Limb (tissue), 2 donors: ENCODE data around the gene OTUD5.

Experiments used
- DNase-seq, 2 donors: peaks; one replicate each; pipeline ENCODE4 v3.0.0-alpha.2; 2016; ENCODE audit errors: extremely low spot score in 2 of 2

OTUD5 gene

DNA sequence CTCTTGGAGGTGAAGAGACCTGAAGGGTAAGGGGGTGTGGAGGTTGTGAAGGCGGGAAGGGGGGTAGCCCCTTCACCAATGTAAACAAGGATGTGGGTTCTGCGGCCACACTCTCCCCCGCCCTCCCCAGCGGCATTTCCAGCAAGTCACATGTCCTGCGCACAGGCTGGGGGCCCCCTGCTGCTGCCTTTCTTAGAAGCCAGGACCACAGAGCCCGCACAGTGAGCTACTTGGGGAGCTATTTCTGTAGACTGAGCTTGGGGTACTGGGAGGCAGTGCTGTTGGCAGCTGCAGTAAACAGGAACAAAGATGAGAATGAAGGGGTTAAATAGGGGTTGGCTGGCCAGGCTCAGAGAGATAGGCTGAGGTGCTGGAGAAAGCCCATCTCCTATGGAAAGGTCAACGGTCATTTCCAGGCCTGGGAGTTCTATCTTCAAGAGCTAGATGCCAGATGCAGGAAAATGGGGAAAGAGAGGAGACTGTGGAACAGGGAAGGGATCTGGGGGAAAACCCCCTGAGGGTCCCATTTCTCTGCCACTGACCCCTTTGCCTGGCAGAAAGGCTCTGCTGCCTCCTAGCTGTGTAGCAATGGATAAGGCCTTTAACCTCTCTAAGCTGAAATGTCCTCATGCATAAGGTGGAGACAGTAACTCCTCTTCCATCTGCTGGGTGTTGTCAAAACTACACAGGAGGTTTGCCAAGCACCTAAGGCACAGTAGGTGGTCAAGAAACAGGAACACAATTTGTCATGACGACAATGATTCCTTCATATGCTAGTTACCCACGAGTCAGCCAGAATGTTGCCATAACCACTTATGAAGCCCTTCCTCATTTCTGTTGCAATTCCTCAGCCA is 20.1 kb downstream of the OTUD5 start:
- peak in 1 of 2 donors; percentile 32 for DNase-seq

- no peak for DNase-seq
Measured at GRCh38 chrX:48936429-48937053, 20.9 kb downstream of the OTUD5 start.

DNA sequence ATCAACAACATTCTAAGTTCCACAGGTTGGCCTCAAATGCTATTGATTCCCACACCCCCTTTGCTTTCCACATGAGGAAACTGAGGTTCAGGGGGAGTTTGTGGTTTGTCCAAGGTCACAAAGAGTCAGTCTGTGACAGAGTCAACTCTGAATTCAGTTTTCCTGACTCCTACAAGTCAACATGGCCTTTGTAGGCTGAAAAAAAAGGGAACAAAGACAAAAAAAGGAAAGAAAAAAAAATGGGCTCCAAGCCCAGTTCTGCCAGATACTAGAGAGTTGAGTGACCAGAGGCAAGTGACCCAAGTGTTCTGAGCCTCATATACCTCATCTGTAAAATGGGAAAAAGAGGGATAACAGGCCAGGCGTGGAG is 22.1 kb downstream of the OTUD5 start:
- no peak for DNase-seq

DNA sequence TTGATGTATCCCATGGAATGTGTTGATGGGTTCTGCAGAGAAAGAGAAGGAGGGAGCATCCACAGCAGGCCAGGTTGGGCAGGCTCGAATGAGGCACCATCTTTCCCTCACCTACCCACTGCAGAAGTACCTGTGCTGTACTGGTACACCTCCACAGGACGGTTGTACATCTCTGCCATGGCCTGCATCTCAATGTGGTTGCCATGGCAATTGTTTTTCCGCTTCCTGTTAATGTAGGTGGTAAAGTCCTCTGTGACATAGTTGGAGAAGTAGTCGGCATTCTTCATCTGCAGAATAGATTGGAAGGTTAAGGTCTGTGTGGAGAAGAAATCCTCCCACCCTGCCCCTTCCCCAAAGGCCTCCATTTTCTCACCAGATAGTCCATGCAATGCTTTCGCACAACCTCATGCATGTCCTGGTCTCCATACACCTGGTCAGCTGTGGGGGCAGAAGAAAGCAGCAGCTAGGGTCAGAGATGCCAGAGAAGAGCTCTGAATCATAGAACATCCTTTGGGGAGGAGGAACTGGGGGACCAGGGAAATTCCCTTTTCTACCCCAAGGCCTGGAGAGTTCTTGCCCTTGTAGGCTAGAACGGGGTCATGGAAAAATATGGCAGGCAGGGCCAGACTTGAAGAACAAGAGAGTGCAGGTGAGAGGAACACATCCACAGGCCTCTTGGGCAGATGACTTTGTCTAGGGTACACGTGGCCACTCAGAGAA is 22.7 kb downstream of the OTUD5 start:
- DNase-seq: no peak

- DNase-seq: no peak
Measured at GRCh38 chrX:48933757-48934156, 23.6 kb downstream of the OTUD5 start.

GRCh38 chrX:48927736-48928382 is 29.5 kb downstream of the OTUD5 start:
- DNase-seq: no peak

DNA sequence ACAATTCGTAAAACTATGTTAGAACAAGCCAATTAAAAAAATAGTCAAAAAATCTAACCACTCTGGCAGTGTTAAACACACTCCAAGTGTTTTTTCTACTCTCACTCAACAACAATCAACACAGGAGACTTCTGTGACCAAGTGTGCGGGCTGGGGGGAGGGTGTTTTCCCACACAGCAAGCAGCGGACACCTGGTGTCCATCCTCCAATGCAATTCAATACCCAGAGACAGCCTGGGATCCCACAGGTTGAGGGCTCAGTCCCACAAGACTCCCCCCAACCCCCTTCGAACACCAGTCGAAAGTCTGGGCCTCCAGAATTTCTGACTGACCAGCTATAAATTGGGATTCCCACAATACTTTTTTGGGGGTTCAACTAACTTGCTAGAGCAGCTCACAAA is 30.3 kb downstream of the OTUD5 start:
- no peak for DNase-seq

DNA sequence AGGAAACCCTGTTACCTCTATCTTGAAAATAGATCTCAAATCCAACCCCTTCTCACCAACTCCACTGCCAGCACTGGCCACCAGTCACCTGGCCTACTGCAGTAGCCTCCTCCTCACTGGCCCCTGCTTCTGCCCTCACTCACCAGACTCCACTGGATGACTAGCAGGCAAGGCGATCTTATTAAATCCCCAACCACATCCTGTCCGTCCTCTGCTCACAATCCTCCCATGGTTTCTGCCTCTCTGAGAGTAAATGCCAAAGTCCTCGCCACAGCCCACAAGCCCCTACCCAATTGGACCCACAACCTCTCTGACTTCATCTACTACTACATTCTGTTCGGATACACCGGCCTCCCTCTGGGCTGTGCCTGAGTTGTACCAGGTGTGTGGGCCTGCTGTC is 33.1 kb downstream of the OTUD5 start:
- no peak for DNase-seq

- DNase-seq: no peak
Measured at GRCh38 chrX:48923771-48924170, 33.6 kb downstream of the OTUD5 start.

- no peak for DNase-seq
Measured at GRCh38 chrX:48920718-48921104, 36.7 kb downstream of the OTUD5 start.

DNA sequence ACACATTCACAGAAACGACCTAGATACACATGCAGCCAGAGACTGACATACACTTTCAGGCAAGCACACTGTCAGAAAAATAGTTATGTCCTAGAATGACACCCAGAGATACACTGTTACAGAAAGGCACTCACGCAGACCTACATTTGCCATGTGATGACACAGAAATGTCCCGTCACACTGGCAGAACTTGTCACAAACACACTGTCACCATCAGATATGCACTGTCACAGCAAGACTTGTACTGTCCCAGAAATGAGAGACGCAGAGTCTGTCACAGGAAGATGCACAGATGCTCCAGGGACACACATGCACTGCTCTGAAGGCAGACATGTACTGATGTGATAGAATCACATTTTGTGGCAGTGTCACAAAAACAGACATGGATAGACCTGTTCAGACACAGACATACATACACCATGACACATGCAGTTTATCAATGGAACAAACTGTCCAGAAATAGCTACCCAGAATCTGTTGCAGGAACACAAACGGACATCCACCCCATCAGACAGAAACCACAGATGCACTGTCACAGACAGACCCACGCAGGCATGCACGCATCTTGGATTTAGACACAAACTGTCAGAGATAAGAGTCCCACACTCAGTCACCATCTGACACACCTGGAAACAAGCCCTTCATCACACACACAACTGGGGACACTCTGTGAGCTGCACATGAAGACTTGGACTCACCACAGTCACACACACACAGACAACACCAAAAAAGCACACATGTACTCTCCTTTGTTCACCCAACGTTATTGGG is 37.3 kb downstream of the OTUD5 start:
- no peak for DNase-seq

- no peak for DNase-seq
Measured at GRCh38 chrX:48919360-48919841, 38.0 kb downstream of the OTUD5 start.

DNA sequence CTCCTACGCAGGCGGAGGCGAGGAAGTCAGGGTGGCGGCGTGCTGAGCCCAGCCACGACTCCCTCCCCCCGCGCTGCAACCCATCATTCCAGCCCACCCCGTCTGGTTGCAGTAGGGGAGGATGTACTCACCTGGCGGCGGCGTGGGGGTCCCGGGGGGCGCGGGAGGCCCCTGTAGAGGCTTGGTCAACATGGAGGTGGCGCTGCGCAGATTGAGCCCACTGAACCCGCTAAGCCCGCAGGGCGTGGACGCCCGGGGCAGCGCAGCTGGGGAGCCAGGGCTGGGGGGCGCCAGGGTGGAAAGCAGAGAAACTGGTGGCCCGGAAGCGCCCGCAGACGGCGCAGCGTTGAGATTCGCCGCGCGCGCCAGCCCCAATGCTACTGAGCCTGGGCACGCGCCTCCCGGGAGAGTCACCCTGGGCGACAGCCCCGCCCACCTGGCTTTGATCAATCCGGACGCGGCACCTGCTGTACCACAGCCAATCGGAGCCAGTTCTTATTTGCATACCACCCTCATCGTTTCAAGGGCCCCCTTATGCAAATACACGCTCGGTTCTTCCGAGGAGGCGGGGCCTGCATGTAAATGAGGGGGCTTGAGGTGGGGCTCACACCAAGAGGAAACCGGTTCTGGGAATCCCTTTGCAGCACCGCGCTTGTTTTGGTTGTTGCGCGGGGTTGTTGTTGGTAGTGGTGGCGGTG is 38.6 kb downstream of the OTUD5 start, which contains the start of gene PIM2:
TSS of gene PIM2 (minus strand) at position 382 of the 698 bp plus-strand sequence. CDS start at position 192, 190 bp downstream.
- DNase-seq: peak; percentile 53 to 84

- DNase-seq: no peak
Measured at GRCh38 chrX:48918301-48918642, 39.1 kb downstream of the OTUD5 start.

GRCh38 chrX:48917139-48918001 is 40.0 kb downstream of the OTUD5 start:
- peak; percentile 88 to 91 for DNase-seq

DNA sequence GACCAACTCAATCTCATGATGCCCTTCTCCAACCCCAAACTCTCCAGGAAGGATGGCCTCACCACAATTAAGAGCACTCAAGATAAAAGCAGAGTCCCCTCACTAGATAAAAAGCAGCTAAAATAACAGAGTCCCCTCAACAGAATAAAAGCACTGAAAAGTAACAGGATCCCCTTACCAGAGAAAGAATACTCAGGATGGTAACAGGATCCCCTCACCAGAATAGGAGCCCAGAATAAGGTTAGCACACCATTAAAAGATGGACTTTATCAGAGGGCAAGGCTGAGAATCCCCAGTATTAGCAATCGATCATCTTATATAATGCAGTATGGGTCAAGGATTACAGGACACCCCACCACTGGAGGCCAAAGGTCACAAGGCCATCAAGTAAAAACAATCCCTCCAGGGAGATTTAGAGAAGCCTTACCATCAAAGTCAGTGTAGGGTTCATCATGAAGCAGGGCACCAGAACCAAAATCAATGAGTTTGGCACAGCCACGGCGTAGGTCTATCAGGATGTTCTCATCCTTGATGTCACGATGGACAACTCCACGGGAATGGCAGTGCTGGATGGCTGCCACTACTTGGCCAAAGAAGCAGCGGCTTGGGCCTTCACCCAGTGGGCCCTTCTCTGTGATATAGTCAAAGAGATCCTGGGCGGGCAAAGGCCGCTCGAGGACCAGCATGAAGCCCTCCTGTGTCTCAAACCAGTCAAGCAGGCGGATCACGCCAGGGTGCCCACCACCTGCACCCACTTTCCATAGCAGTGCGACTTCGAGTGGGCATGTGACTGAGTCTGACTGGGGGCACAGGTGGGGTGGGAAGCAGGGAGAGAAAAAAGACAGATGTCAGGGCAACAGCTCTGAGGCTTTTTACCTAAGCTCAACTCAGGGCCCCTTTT is 42.6 kb downstream of the OTUD5 start:
- no peak for DNase-seq

GRCh38 chrX:48913605-48914366 is 43.6 kb downstream of the OTUD5 start:
- no peak for DNase-seq
